ENCODE results near the gene PLAC9. TPM values are rescaled to one million over a fixed set of nuclear protein-coding genes. Genes with fewer than 3 reads are reported as not detected.

The PLAC9 gene
- total RNA-seq, 2 experiments from 2014 or later = not detected

- peaks cover 5% of the 10 kb centered on the region for H3K36me3 Mint-ChIP-seq (ENCODE audit: low read depth)
- CTCF ChIA-PET = interaction anchor here (1.6 to 1.9 kb wide), 2 partner anchors 10 to 34 kb away, joined by 4 to 5 read pairs; no protein-coding TSS in a partner anchor
- no peak overlapping the region for H3K27ac Mint-ChIP-seq
- H3K27me3 Mint-ChIP-seq (ENCODE audit: low read depth) = no peaks in the 10 kb centered on the region
- peaks cover 64% of the 10 kb centered on the region for H3K4me1 Mint-ChIP-seq (ENCODE audit: low read depth)
- intact Hi-C loops (cut with micrococcal nuclease) = no loop called here
- H3K4me3 Mint-ChIP-seq = no peak overlapping the region
- DNase-seq = no peak
- no peaks in the 10 kb centered on the region for H3K9me3 Mint-ChIP-seq
These were observed 45.5 kb downstream of the PLAC9 start for GRCh38 chr10:80177781-80178636.

- CTCF ChIA-PET = interaction anchor here (0.9 kb wide), 1 partner anchor 22 kb away, joined by 3 read pairs; no protein-coding TSS in a partner anchor
These were observed 50.5 kb downstream of the PLAC9 start for GRCh38 chr10:80182986-80183385.

GRCh38 chr10:80183436-80183835, 50.9 kb downstream of the PLAC9 start:
- peaks cover 3% of the 10 kb centered on the region for H3K36me3 Mint-ChIP-seq (ENCODE audit: low read depth)
- H3K9me3 Mint-ChIP-seq = no peaks in the 10 kb centered on the region
- H3K4me3 Mint-ChIP-seq = no peak overlapping the region
- peaks cover 84% of the 10 kb centered on the region for H3K4me1 Mint-ChIP-seq (ENCODE audit: low read depth)
- DNase-seq = no peak
- intact Hi-C loops (cut with micrococcal nuclease) = no loop called here
- H3K27ac Mint-ChIP-seq = no peak overlapping the region
- H3K27me3 Mint-ChIP-seq (ENCODE audit: low read depth) = no peaks in the 10 kb centered on the region
- CTCF ChIA-PET = interaction anchor here (0.9 kb wide), 1 partner anchor 23 kb away, joined by 3 read pairs; no protein-coding TSS in a partner anchor

More at GRCh38 chr10:80182986-80183385, 50.5 kb downstream of the PLAC9 start:
- intact Hi-C loops (cut with micrococcal nuclease) = no loop called here
- DNase-seq = no peak
- Mint-ChIP-seq H3K9me3 (no peaks in the 10 kb centered on the region), H3K4me1 (ENCODE audit: low read depth) (peaks cover 85% of the 10 kb centered on the region), H3K4me3 (no peak overlapping the region), H3K36me3 (ENCODE audit: low read depth) (peaks cover 5% of the 10 kb centered on the region), H3K27ac (no peak overlapping the region), H3K27me3 (ENCODE audit: low read depth) (no peaks in the 10 kb centered on the region)

- H3K4me3 Mint-ChIP-seq = no peak overlapping the region
- no peaks in the 10 kb centered on the region for H3K27me3 Mint-ChIP-seq (ENCODE audit: low read depth)
- H3K9me3 Mint-ChIP-seq = no peaks in the 10 kb centered on the region
- peak overlapping the region; percentile 20 for H3K27ac Mint-ChIP-seq
- H3K36me3 Mint-ChIP-seq (ENCODE audit: low read depth) = peaks cover 3% of the 10 kb centered on the region
- CTCF ChIA-PET = interaction anchor here (1.6 to 2.2 kb wide), 4 partner anchors 8 to 40 kb away, joined by 3 to 10 read pairs (median 7); no protein-coding TSS in a partner anchor
- H3K4me1 Mint-ChIP-seq (ENCODE audit: low read depth) = peaks cover 84% of the 10 kb centered on the region
- intact Hi-C loops (cut with micrococcal nuclease) = no loop called here
- no peak for DNase-seq
These were observed 51.8 kb downstream of the PLAC9 start for GRCh38 chr10:80184291-80184690.

GRCh38 chr10:80185578-80186299, 53.2 kb downstream of the PLAC9 start:
- H3K27ac Mint-ChIP-seq = peak overlapping the region; percentile 89
- DNase-seq = no peak
- no peaks in the 10 kb centered on the region for H3K9me3 Mint-ChIP-seq
- H3K36me3 Mint-ChIP-seq (ENCODE audit: low read depth) = peaks cover under 1% of the 10 kb centered on the region
- CTCF ChIA-PET = interaction anchor here (1.6 to 2.2 kb wide), 4 partner anchors 9 to 42 kb away, joined by 3 to 10 read pairs (median 7); no protein-coding TSS in a partner anchor
- H3K4me3 Mint-ChIP-seq = no peak overlapping the region
- no peaks in the 10 kb centered on the region for H3K27me3 Mint-ChIP-seq (ENCODE audit: low read depth)
- H3K4me1 Mint-ChIP-seq (ENCODE audit: low read depth) = peaks cover 80% of the 10 kb centered on the region
- intact Hi-C loops (cut with micrococcal nuclease) = no loop called here

GRCh38 chr10:80186364-80187012, 54.0 kb downstream of the PLAC9 start:
- intact Hi-C loops (cut with micrococcal nuclease) = loop anchor here (1.0 kb wide), 3 partner anchors 10 to 107 kb away; no protein-coding TSS in a partner anchor
- Mint-ChIP-seq H3K27ac (peak overlapping the region; percentile 89), H3K4me1 (ENCODE audit: low read depth) (peaks cover 80% of the 10 kb centered on the region)

GRCh38 chr10:80187060-80187459, 54.5 kb downstream of the PLAC9 start:
- intact Hi-C loops (cut with micrococcal nuclease) = loop anchor here (1.0 kb wide), 3 partner anchors 9 to 108 kb away; no protein-coding TSS in a partner anchor
- H3K27me3 Mint-ChIP-seq (ENCODE audit: low read depth) = no peaks in the 10 kb centered on the region
- H3K4me1 Mint-ChIP-seq (ENCODE audit: low read depth) = peaks cover 80% of the 10 kb centered on the region
- peak overlapping the region; percentile 53 for H3K4me3 Mint-ChIP-seq
- peak overlapping the region; percentile 89 for H3K27ac Mint-ChIP-seq
- DNase-seq = no peak
- no peaks in the 10 kb centered on the region for H3K9me3 Mint-ChIP-seq
- H3K36me3 Mint-ChIP-seq (ENCODE audit: low read depth) = peaks cover 6% of the 10 kb centered on the region
- CTCF ChIA-PET = interaction anchor here (0.8 to 2.3 kb wide), 7 partner anchors 10 to 49 kb away, joined by 3 to 16 read pairs (median 3); no protein-coding TSS in a partner anchor

More at GRCh38 chr10:80186364-80187012, 54.0 kb downstream of the PLAC9 start:
- H3K4me3 Mint-ChIP-seq = peak overlapping the region; percentile 53
- H3K36me3 Mint-ChIP-seq (ENCODE audit: low read depth) = peaks cover 2% of the 10 kb centered on the region
- peak; percentile 74 for DNase-seq
- no peaks in the 10 kb centered on the region for H3K27me3 Mint-ChIP-seq (ENCODE audit: low read depth)
- no peaks in the 10 kb centered on the region for H3K9me3 Mint-ChIP-seq
- CTCF ChIA-PET = interaction anchor here (2.2 kb wide), 1 partner anchor 43 kb away, joined by 9 read pairs; no protein-coding TSS in a partner anchor

GRCh38 chr10:80187465-80188409, 55.2 kb downstream of the PLAC9 start:
- Mint-ChIP-seq H3K27ac (peak overlapping the region; percentile 89), H3K36me3 (ENCODE audit: low read depth) (peaks cover 10% of the 10 kb centered on the region), H3K27me3 (ENCODE audit: low read depth) (no peaks in the 10 kb centered on the region), H3K4me1 (ENCODE audit: low read depth) (peaks cover 81% of the 10 kb centered on the region), H3K9me3 (peaks cover 3% of the 10 kb centered on the region), H3K4me3 (peak overlapping the region; percentile 53)
- peak; percentile 83 for DNase-seq
- CTCF ChIA-PET = interaction anchor here (0.7 to 2.3 kb wide), 9 partner anchors 11 to 113 kb away, joined by 3 to 16 read pairs (median 3); no protein-coding TSS in a partner anchor
- intact Hi-C loops (cut with micrococcal nuclease) = loop anchor here (1.0 kb wide), 3 partner anchors 9 to 108 kb away; no protein-coding TSS in a partner anchor

- Mint-ChIP-seq H3K4me1 (ENCODE audit: low read depth) (peaks cover 77% of the 10 kb centered on the region), H3K36me3 (ENCODE audit: low read depth) (peaks cover 12% of the 10 kb centered on the region), H3K9me3 (peaks cover 6% of the 10 kb centered on the region), H3K27me3 (ENCODE audit: low read depth) (no peaks in the 10 kb centered on the region), H3K4me3 (peak overlapping the region; percentile 33), H3K27ac (peak overlapping the region; percentile 84)
- intact Hi-C loops (cut with micrococcal nuclease) = no loop called here
- no peak for DNase-seq
- CTCF ChIA-PET = interaction anchor here (1.1 to 2.3 kb wide), 5 partner anchors 12 to 45 kb away, joined by 3 to 16 read pairs (median 5); no protein-coding TSS in a partner anchor
These were observed 56.2 kb downstream of the PLAC9 start for GRCh38 chr10:80188713-80189112.

- no peak overlapping the region for H3K4me3 Mint-ChIP-seq
- H3K27ac Mint-ChIP-seq = peak overlapping the region; percentile 76
- no peaks in the 10 kb centered on the region for H3K27me3 Mint-ChIP-seq (ENCODE audit: low read depth)
- peaks cover 24% of the 10 kb centered on the region for H3K36me3 Mint-ChIP-seq (ENCODE audit: low read depth)
- H3K4me1 Mint-ChIP-seq (ENCODE audit: low read depth) = peaks cover 72% of the 10 kb centered on the region
- intact Hi-C loops (cut with micrococcal nuclease) = no loop called here
- CTCF ChIA-PET = interaction anchor here (0.6 to 1.0 kb wide), 3 partner anchors 12 to 53 kb away, joined by 3 to 5 read pairs (median 4); no protein-coding TSS in a partner anchor
- no peak for DNase-seq
- peaks cover 6% of the 10 kb centered on the region for H3K9me3 Mint-ChIP-seq
These were observed 59.2 kb downstream of the PLAC9 start for GRCh38 chr10:80191589-80192270.
